Inflammatory macrophage treated with lipopolysaccharide for 4 hours (primary cell): ENCODE data around the gene ETV7.
"Not testable (repeated sequence)": the region's sequence is repeated elsewhere in the genome, so short reads cannot be mapped to it uniquely, and the experiment has no call there.

Experiments
- DNase-seq: peaks from one replicate; pipeline ENCODE4 v3.0.0-alpha.2; 2020

The ETV7 gene

GRCh38 chr6:36387440-36388303, at the start of gene ETV7:
Gene ETV7 (minus strand): TSS chr6:36387669. CDS start chr6:36387541, 128 bp downstream.
- peak; percentile 89 for DNase-seq

- no peak for DNase-seq
These were observed 49.0 kb upstream of the ETV7 start for GRCh38 chr6:36436466-36436865.

GRCh38 chr6:36432151-36432671, 44.7 kb upstream of the ETV7 start:
- no peak for DNase-seq

- no peak for DNase-seq
These were observed 43.7 kb upstream of the ETV7 start for GRCh38 chr6:36431197-36431596.

- DNase-seq, result no peak
These were observed 42.9 kb upstream of the ETV7 start for GRCh38 chr6:36430351-36430750.

- no peak for DNase-seq
These were observed 41.4 kb upstream of the ETV7 start for GRCh38 chr6:36428911-36429310.

GRCh38 chr6:36426622-36427021, 39.2 kb upstream of the ETV7 start:
- no peak for DNase-seq

- peak; percentile 98 for DNase-seq
These were observed 35.8 kb upstream of the ETV7 start for GRCh38 chr6:36423101-36423824.

GRCh38 chr6:36422714-36423100, 35.2 kb upstream of the ETV7 start:
- DNase-seq, result no peak

GRCh38 chr6:36419310-36419709, 31.8 kb upstream of the ETV7 start:
- DNase-seq, result peak; percentile 65

- DNase-seq, result no peak
These were observed 31.1 kb upstream of the ETV7 start for GRCh38 chr6:36418558-36418957.

GRCh38 chr6:36414481-36414880, 27.0 kb upstream of the ETV7 start:
- no peak for DNase-seq

GRCh38 chr6:36413489-36414480, 26.3 kb upstream of the ETV7 start:
- DNase-seq, result peak; percentile 15

GRCh38 chr6:36409718-36410117, 22.2 kb upstream of the ETV7 start:
- DNase-seq, result not testable (repeated sequence)

- DNase-seq, result no peak
These were observed 16.7 kb upstream of the ETV7 start for GRCh38 chr6:36404164-36404563.

- DNase-seq, result no peak
These were observed 15.0 kb upstream of the ETV7 start for GRCh38 chr6:36402481-36402880.

- no peak for DNase-seq
These were observed 12.5 kb upstream of the ETV7 start for GRCh38 chr6:36399970-36400369.

GRCh38 chr6:36392621-36393020, 5.2 kb upstream of the ETV7 start:
- no peak for DNase-seq

- no peak for DNase-seq
These were observed 1.9 kb upstream of the ETV7 start for GRCh38 chr6:36389353-36389752.

GRCh38 chr6:36386495-36387439, 702 bp downstream of the ETV7 start:
- peak; percentile 75 for DNase-seq

GRCh38 chr6:36384095-36384494, 3.4 kb downstream of the ETV7 start:
- DNase-seq, result no peak
